ENCODE measurements around the gene AHCYL2. TPM values are rescaled to one million over a fixed set of nuclear protein-coding genes. Genes with fewer than 3 reads are reported as not detected.
A peak's percentile ranks its signal among the peaks of the same experiment; 100 is the strongest.

Gene AHCYL2
- 22.1 and 23.5 TPM in 2 replicates for total RNA-seq (2014; rRNA removed; shearing (Covaris generic))
- 16.1 and 17.7 TPM in 2 replicates for polyA plus RNA-seq (2014; cell fraction: nucleus; rRNA removed)

GRCh38 chr7:129224251-129225205, at the start of gene AHCYL2:
Gene AHCYL2, plus strand, starts transcription at chr7:129225030.
- DNase-seq (ENCODE audit: extremely low read depth, low read depth) = peak; percentile 95

- no peak for DNase-seq (ENCODE audit: extremely low read depth, low read depth)
Measured at GRCh38 chr7:129176916-129177710, 47.7 kb upstream of the AHCYL2 start.

- no peak for DNase-seq (ENCODE audit: extremely low read depth, low read depth)
Measured at GRCh38 chr7:129184981-129185670, 39.7 kb upstream of the AHCYL2 start.

GRCh38 chr7:129186749-129187260, 38.0 kb upstream of the AHCYL2 start:
- DNase-seq (ENCODE audit: extremely low read depth, low read depth) = no peak

GRCh38 chr7:129187681-129188371, 37.0 kb upstream of the AHCYL2 start:
- DNase-seq (ENCODE audit: extremely low read depth, low read depth) = no peak

- DNase-seq (ENCODE audit: extremely low read depth, low read depth) = no peak
Measured at GRCh38 chr7:129188372-129188891, 36.4 kb upstream of the AHCYL2 start, which contains the start of gene SMO. Gene SMO, plus strand, starts transcription at chr7:129188633. Its CDS starts 519 bp downstream, at chr7:129189152.

GRCh38 chr7:129188892-129189660, 35.8 kb upstream of the AHCYL2 start:
- no peak for DNase-seq (ENCODE audit: extremely low read depth, low read depth)

GRCh38 chr7:129189661-129190310, 35.0 kb upstream of the AHCYL2 start:
- no peak for DNase-seq (ENCODE audit: extremely low read depth, low read depth)

GRCh38 chr7:129191272-129191671, 33.6 kb upstream of the AHCYL2 start:
- no peak for DNase-seq (ENCODE audit: extremely low read depth, low read depth)

- no peak for DNase-seq (ENCODE audit: extremely low read depth, low read depth)
Measured at GRCh38 chr7:129193892-129194291, 30.9 kb upstream of the AHCYL2 start.

- no peak for DNase-seq (ENCODE audit: extremely low read depth, low read depth)
Measured at GRCh38 chr7:129197771-129198170, 27.1 kb upstream of the AHCYL2 start.

GRCh38 chr7:129199406-129199805, 25.4 kb upstream of the AHCYL2 start:
- no peak for DNase-seq (ENCODE audit: extremely low read depth, low read depth)

GRCh38 chr7:129202058-129202777, 22.6 kb upstream of the AHCYL2 start:
- no peak for DNase-seq (ENCODE audit: extremely low read depth, low read depth)

GRCh38 chr7:129203050-129203741, 21.6 kb upstream of the AHCYL2 start:
- DNase-seq (ENCODE audit: extremely low read depth, low read depth) = no peak

GRCh38 chr7:129205126-129205818, 19.6 kb upstream of the AHCYL2 start:
- DNase-seq (ENCODE audit: extremely low read depth, low read depth) = no peak

GRCh38 chr7:129205987-129206785, 18.6 kb upstream of the AHCYL2 start:
- no peak for DNase-seq (ENCODE audit: extremely low read depth, low read depth)
